Right atrium auricular region (tissue), 2 donors: ENCODE results near the gene MALL. TPM values are rescaled to one million over a fixed set of nuclear protein-coding genes. Genes with fewer than 3 reads are reported as not detected.

Experiments
- DNase-seq: peaks from one replicate; pipeline ENCODE4 v3.0.0-alpha.2; 2019; ENCODE audit warnings: low spot score
- H3K27ac ChIP-seq, 2 donors: fragments of 200-600 bp; sonication (generic); 1 replicate in 1 of 2; 2 replicates in 1 of 2; pipeline ENCODE4 v1.5.1; 2016 to 2019
- H3K27me3 ChIP-seq, 2 donors: fragments of 200-600 bp; sonication (generic); one replicate each; pipeline versions ENCODE4 v1.5.1 to v1.6.0; 2017 to 2019
- H3K36me3 ChIP-seq: fragments of 200-600 bp; sonication (generic); one replicate; pipeline ENCODE4 v1.5.1; 2016
- H3K4me1 ChIP-seq, 2 donors: fragments of 200-600 bp; sonication (generic); one replicate each; pipeline versions ENCODE4 v1.5.1 to v1.6.0; 2017 to 2019
- H3K4me3 ChIP-seq, 2 donors: fragments of 200-600 bp; sonication (generic); 1 replicate in 1 of 2; 2 replicates in 1 of 2; pipeline ENCODE4 v1.5.1; 2017 to 2019; ENCODE audit warnings: mild to moderate bottlenecking in 1 of 2, moderate library complexity in 1 of 2
- H3K9me3 ChIP-seq, 2 donors: fragments of 200-600 bp; sonication (generic); one replicate each; pipeline ENCODE4 v1.5.1; 2019
- CTCF ChIP-seq, 2 donors: fragments of 200-600 bp; sonication (generic); IDR thresholded peaks; one replicate each; pipeline ENCODE4 v1.5.1; 2019; ENCODE audit warnings: antibody characterized with exemption in 2 of 2
- total RNA-seq, 2 donors: library from RNA; depleted of rRNA; stranded (reverse); fragments of >200 nt; gene quantifications; one replicate each; pipeline ENCODE4 v1.1.0, GENCODE V29; 2016

Gene MALL
- total RNA-seq, 2 donors from 2014 or later = 17.9 to 27.4 TPM

DNA sequence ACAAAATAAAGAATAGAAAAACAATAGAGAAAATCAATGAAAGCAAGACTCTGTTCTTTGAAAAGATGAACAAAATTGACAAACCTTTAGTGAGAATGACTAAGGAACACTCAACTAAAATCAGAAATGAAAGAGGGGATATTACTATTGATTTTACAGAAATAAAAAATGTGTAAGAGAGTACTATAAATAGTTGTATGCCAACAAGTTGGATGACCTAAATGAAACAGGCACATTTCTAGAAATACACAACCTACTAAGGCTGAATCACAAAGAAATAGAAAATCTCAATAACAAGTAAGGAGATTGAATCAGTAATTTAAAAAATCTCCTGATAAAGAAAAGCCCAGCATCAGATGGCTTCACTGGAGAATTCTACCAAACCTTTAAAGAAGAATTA is 18.4 kb upstream of the MALL start:
- Histone ChIP-seq H3K4me3 (no peak overlapping the region), H3K27me3 (no peaks in the 10 kb centered on the region), H3K4me1 (no peaks in the 10 kb centered on the region), H3K27ac (no peak overlapping the region), H3K9me3 (peaks cover 0 to 17% of the 10 kb centered on the region in 2 donors), H3K36me3 (no peaks in the 10 kb centered on the region)
- TF ChIP-seq CTCF (IDR thresholded peaks at IDR 0.05) = no peak
- no peak for DNase-seq

GRCh38 chr2:110131166-110131565 is 15.5 kb upstream of the MALL start:
- H3K36me3 ChIP-seq = no peaks in the 10 kb centered on the region
- H3K9me3 ChIP-seq = peaks cover 0 to 17% of the 10 kb centered on the region in 2 donors
- H3K27ac ChIP-seq = no peak overlapping the region
- no peak for TF ChIP-seq CTCF (IDR thresholded peaks at IDR 0.05)
- H3K4me3 ChIP-seq = no peak overlapping the region
- H3K27me3 ChIP-seq = no peaks in the 10 kb centered on the region
- H3K4me1 ChIP-seq = no peaks in the 10 kb centered on the region
- no peak for DNase-seq

DNA sequence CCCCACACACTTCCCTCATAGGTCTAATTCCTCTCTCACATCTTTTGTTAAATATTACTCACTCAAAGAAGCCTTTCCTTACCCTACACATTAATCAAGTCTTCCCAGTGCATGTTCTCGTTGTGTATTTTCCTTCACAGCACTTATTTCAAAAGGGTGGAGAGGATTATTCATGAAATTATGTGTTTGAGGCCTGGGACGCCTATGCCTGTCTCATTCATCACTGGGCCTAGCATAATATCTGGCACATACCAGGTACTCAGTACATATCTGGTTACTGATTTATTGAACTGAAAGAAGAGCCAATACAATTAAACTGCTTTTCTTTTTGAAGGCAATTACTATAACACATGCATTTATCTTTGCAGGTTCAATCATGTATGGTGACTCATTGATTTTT is 15.1 kb upstream of the MALL start:
- Histone ChIP-seq H3K36me3 (no peaks in the 10 kb centered on the region), H3K4me3 (no peak overlapping the region), H3K27ac (no peak overlapping the region), H3K27me3 (no peaks in the 10 kb centered on the region), H3K9me3 (peaks cover 0 to 17% of the 10 kb centered on the region in 2 donors), H3K4me1 (no peaks in the 10 kb centered on the region)
- no peak for TF ChIP-seq CTCF (IDR thresholded peaks at IDR 0.05)
- DNase-seq = no peak

GRCh38 chr2:110126906-110127305 is 11.3 kb upstream of the MALL start:
- Histone ChIP-seq H3K4me3 (no peak overlapping the region), H3K27me3 (no peaks in the 10 kb centered on the region), H3K9me3 (no peaks in the 10 kb centered on the region), H3K27ac (no peak overlapping the region), H3K4me1 (no peaks in the 10 kb centered on the region), H3K36me3 (no peaks in the 10 kb centered on the region)
- DNase-seq = no peak
- TF ChIP-seq CTCF (IDR thresholded peaks at IDR 0.05) = no peak

DNA sequence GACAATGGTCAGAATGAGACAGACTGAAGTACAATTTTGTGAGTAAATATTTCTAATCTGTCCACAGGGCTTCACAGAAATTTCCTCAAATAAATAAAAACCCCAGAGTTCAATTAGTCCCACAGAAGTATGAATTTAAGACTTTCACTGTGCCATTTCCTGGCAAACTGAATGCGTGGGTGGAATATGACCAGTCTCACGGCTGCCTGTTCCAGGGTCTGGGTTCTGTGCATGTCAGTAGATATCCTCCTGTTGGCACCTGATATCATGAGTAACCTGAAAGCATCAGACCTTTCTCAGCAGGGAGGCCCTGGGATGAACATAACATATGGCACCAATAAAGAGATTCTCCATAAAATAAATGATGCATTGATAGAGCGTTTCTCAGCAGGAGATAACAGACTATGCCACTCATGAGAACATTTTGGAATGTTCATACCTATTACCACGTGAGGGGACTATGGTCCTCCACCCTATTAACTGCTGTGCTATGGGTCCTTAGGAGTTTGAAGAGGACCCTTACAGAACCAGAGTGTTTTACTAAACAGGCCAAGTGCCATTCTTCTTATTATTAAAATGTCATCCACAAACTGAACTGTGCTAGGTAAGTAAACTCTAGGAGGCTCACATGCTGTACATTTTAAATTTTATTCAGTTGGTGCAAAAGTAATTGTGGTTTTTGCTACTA is 10.6 kb upstream of the MALL start:
- no peak for TF ChIP-seq CTCF (IDR thresholded peaks at IDR 0.05)
- no peaks in the 10 kb centered on the region for H3K9me3 ChIP-seq
- no peak for DNase-seq
- H3K27ac ChIP-seq = no peak overlapping the region
- H3K36me3 ChIP-seq = no peaks in the 10 kb centered on the region
- H3K27me3 ChIP-seq = no peaks in the 10 kb centered on the region
- H3K4me1 ChIP-seq = no peaks in the 10 kb centered on the region
- no peak overlapping the region for H3K4me3 ChIP-seq
